PC-9 (cell line): ENCODE data around the gene PRLR.

Experiments
- CTCF ChIP-seq: fragments of 200-600 bp; sonication (generic); conservative IDR thresholded peaks from 2 replicates; pipeline ENCODE4 v1.6.1; 2017; ENCODE audit warnings: mixed run types, antibody characterized with exemption, mild to moderate bottlenecking, moderate library complexity
- EZH2 ChIP-seq: fragments of 200-600 bp; sonication (generic); IDR thresholded peaks from 2 replicates; pipeline ENCODE4 v1.8.0; 2017; ENCODE audit warnings: antibody characterized with exemption, low read depth

GRCh38 chr5:35095366-35095765 lies 134.9 kb downstream of the PRLR start:
- TF ChIP-seq CTCF (no peak), EZH2 (no peak)
